Cardiac muscle cell (in vitro differentiated cells and primary cell): ENCODE data around the gene CMIP. TPM values are rescaled to one million over a fixed set of nuclear protein-coding genes. Genes with fewer than 3 reads are reported as not detected.

Experiments used
- DNase-seq, 2 donors: peaks; one replicate each; pipeline versions ENCODE4 v3.0.0 to v3.0.0-alpha.2; 2010 to 2017; ENCODE audit warnings: low read depth in 1 of 2, low spot score in 1 of 2
- H3K27ac ChIP-seq: fragments of 200-600 bp; sonication (generic); 2 replicates; pipeline ENCODE4 v1.5.1; 2016
- H3K27me3 ChIP-seq: fragments of 200-600 bp; sonication (generic); 2 replicates; pipeline ENCODE4 v1.6.0; 2016; ENCODE audit warnings: control low read depth
- H3K36me3 ChIP-seq: fragments of 200-600 bp; sonication (generic); 2 replicates; pipeline ENCODE4 v1.5.1; 2016; ENCODE audit warnings: control low read depth
- H3K4me1 ChIP-seq: fragments of 200-600 bp; sonication (generic); 2 replicates; pipeline ENCODE4 v1.8.1; 2017; ENCODE audit warnings: low read depth, mild to moderate bottlenecking, mixed run types
- H3K4me3 ChIP-seq: fragments of 200-600 bp; sonication (generic); 2 replicates; pipeline ENCODE4 v1.5.1; 2016; ENCODE audit warnings: mild to moderate bottlenecking
- H3K9me3 ChIP-seq: fragments of 200-600 bp; sonication (generic); 2 replicates; pipeline ENCODE4 v1.5.1; 2017; ENCODE audit warnings: low read depth, mild to moderate bottlenecking, control low read depth
- CTCF ChIP-seq: IDR thresholded peaks from 2 replicates; pipeline ENCODE4 v1.5.1; 2012; ENCODE audit warnings: low read depth, mild to moderate bottlenecking, low read length
- polyA plus RNA-seq: library from polyadenylated mRNA; unstranded; fragments of >200 nt; fragmentation: Nextera tagmentation; extraction: Ambion mirVana; gene quantifications from 2 replicates; pipeline ENCODE4 v1.2.1, GENCODE V29; 2016
- total RNA-seq: library from RNA; depleted of rRNA; stranded (reverse); fragments of >200 nt; gene quantifications from 2 replicates; pipeline ENCODE4 v1.2.3, GENCODE V29; 2016

CMIP gene
- total and polyA plus RNA-seq, 2 experiments from 2014 or later = 1.8 to 22.2 TPM

GRCh38 chr16:81673432-81673831 is 228.8 kb downstream of the CMIP start:
- DNase-seq = no peak
- TF ChIP-seq CTCF = no peak

GRCh38 chr16:81675662-81676061 is 231.1 kb downstream of the CMIP start:
- Histone ChIP-seq H3K27ac (peak overlapping the region; percentile 43), H3K4me3 (no peak overlapping the region), H3K36me3 (peaks cover 14% of the 10 kb centered on the region), H3K9me3 (no peaks in the 10 kb centered on the region), H3K4me1 (no peaks in the 10 kb centered on the region), H3K27me3 (no peaks in the 10 kb centered on the region)
- no peak for DNase-seq
- no peak for TF ChIP-seq CTCF

More at GRCh38 chr16:81673432-81673831, 228.8 kb downstream of the CMIP start:
- no peaks in the 10 kb centered on the region for H3K9me3 ChIP-seq
- H3K36me3 ChIP-seq = peaks cover 11% of the 10 kb centered on the region
- H3K27ac ChIP-seq = no peak overlapping the region
- H3K27me3 ChIP-seq = no peaks in the 10 kb centered on the region
- H3K4me3 ChIP-seq = no peak overlapping the region
- H3K4me1 ChIP-seq = peaks cover under 1% of the 10 kb centered on the region

- H3K4me1 ChIP-seq = no peaks in the 10 kb centered on the region
- no peak overlapping the region for H3K4me3 ChIP-seq
- H3K27ac ChIP-seq = peak overlapping the region; percentile 43
- TF ChIP-seq CTCF = no peak
- no peak for DNase-seq
- no peaks in the 10 kb centered on the region for H3K27me3 ChIP-seq
- H3K9me3 ChIP-seq = no peaks in the 10 kb centered on the region
- H3K36me3 ChIP-seq = peaks cover 14% of the 10 kb centered on the region
These were observed 231.7 kb downstream of the CMIP start for GRCh38 chr16:81676066-81676882.

GRCh38 chr16:81676883-81677737 is 232.5 kb downstream of the CMIP start:
- Histone ChIP-seq H3K4me3 (no peak overlapping the region), H3K4me1 (no peaks in the 10 kb centered on the region), H3K27ac (no peak overlapping the region), H3K9me3 (no peaks in the 10 kb centered on the region), H3K36me3 (peaks cover 14% of the 10 kb centered on the region), H3K27me3 (no peaks in the 10 kb centered on the region)
- DNase-seq = no peak
- TF ChIP-seq CTCF = no peak

GRCh38 chr16:81678326-81679095 is 233.9 kb downstream of the CMIP start:
- TF ChIP-seq CTCF = no peak
- DNase-seq = no peak
- no peak overlapping the region for H3K27ac ChIP-seq
- H3K4me3 ChIP-seq = no peak overlapping the region
- H3K27me3 ChIP-seq = no peaks in the 10 kb centered on the region
- no peaks in the 10 kb centered on the region for H3K4me1 ChIP-seq
- H3K9me3 ChIP-seq = no peaks in the 10 kb centered on the region
- peaks cover 7% of the 10 kb centered on the region for H3K36me3 ChIP-seq
